Esophagus squamous epithelium (tissue), 4 donors: Measurements from ENCODE around the gene SCAMP2.

ENCODE experiments used
- CTCF ChIP-seq, 6 experiments: fragments of 450-650 bp in 4 of 6; fragments of 200-600 bp in 2 of 6; sonication (generic) in 2 of 6; IDR thresholded peaks; one replicate each; pipeline ENCODE4 v1.5.1; 2016 to 2019; ENCODE audit warnings: antibody characterized with exemption in 6 of 6, mild to moderate bottlenecking in 4 of 6, moderate library complexity in 4 of 6
- POLR2A ChIP-seq, 4 donors: fragments of 450-650 bp; IDR thresholded peaks; one replicate each; pipeline ENCODE4 v1.6.1; 2017; ENCODE audit warnings: antibody characterized with exemption in 4 of 4, mild to moderate bottlenecking in 4 of 4, moderate library complexity in 3 of 4

GRCh38 chr15:74840851-74841775 is 32.1 kb downstream of the SCAMP2 start:
- TF ChIP-seq CTCF (IDR thresholded peaks at IDR 0.05) (no peak), POLR2A (IDR thresholded peaks at IDR 0.05) (no peak)
